B cell (primary cell): Measurements from ENCODE around the gene GRIP1. TPM values are rescaled to one million over a fixed set of nuclear protein-coding genes. Genes with fewer than 3 reads are reported as not detected.

ENCODE experiments used
- ATAC-seq: fragments of 200-7000 bp; cut with Tn5 transposase; one replicate; pipeline ENCODE4 v1.10.0; 2021; ENCODE audit warnings: low read depth, mild to moderate bottlenecking, moderate number of reproducible peaks, moderate library complexity
- CTCF ChIA-PET: fragments of 350-600 bp; sonication (Branson Sonifier 250); formaldehyde crosslinking; loops from one replicate; lab custom pipeline; 2021; ENCODE audit warnings: antibody characterized with exemption, inconsistent platforms; lab: Charles Lee
- POLR2A ChIA-PET: fragments of 350-600 bp; sonication (Branson Sonifier 250); formaldehyde crosslinking; loops from one replicate; lab custom pipeline; 2021; ENCODE audit warnings: antibody characterized with exemption; lab: Charles Lee
- DNase-seq: peaks from one replicate; pipeline ENCODE4 v3.0.0; 2013
- H2AFZ ChIP-seq: 2 replicates; pipeline ENCODE4 v1.6.1; 2012; ENCODE audit warnings: mild to moderate bottlenecking, low read depth, low read length; ENCODE audit not compliant: insufficient read depth, poor library complexity, severe bottlenecking
- H3K27ac ChIP-seq, 2 donors: 1 replicate in 1 of 2; 2 replicates in 1 of 2; pipeline ENCODE4 v1.5.1; 2012 to 2013; ENCODE audit warnings: low read length in 2 of 2, mild to moderate bottlenecking in 2 of 2, moderate library complexity in 1 of 2
- H3K27me3 ChIP-seq, 4 experiments: fragments of 200-600 bp in 1 of 4; sonication (generic) in 1 of 4; replicated peaks in 1 of 4; 1 replicate in 2 of 4; 2 replicates in 2 of 4; pipeline versions ENCODE4 v1.6.1 to v1.7.0; 2013 to 2016; ENCODE audit warnings: low read length in 3 of 4, mild to moderate bottlenecking in 2 of 4, mixed read lengths in 1 of 4, moderate library complexity in 1 of 4; ENCODE audit not compliant: insufficient read depth in 4 of 4, control insufficient read depth in 3 of 4; ENCODE audit errors: control extremely low read depth in 1 of 4
- H3K36me3 ChIP-seq, 2 experiments: replicated peaks in 1 of 2; 1 replicate in 1 of 2; 2 replicates in 1 of 2; pipeline versions ENCODE4 v1.6.1 to v1.7.1; 2013; ENCODE audit warnings: low read length in 1 of 2; ENCODE audit not compliant: insufficient read depth in 2 of 2, control insufficient read depth in 1 of 2; ENCODE audit errors: control extremely low read depth in 1 of 2, extremely low read depth in 1 of 2
- H3K4me1 ChIP-seq, 2 donors: fragments of 200-600 bp in 1 of 2; sonication (generic) in 1 of 2; 1 replicate in 1 of 2; 2 replicates in 1 of 2; pipeline versions ENCODE4 v1.5.1 to v1.6.1; 2013 to 2017; ENCODE audit warnings: low read length in 2 of 2; ENCODE audit not compliant: control insufficient read depth in 2 of 2, insufficient read depth in 2 of 2
- H3K4me2 ChIP-seq: replicated peaks from 2 replicates; pipeline ENCODE3; 2012; ENCODE audit warnings: mild to moderate bottlenecking, low read depth, low read length; ENCODE audit not compliant: poor library complexity, severe bottlenecking
- H3K4me3 ChIP-seq, 5 experiments: fragments of 200-600 bp in 1 of 5; sonication (generic) in 1 of 5; 1 replicate in 3 of 5; 2 replicates in 2 of 5; pipeline versions ENCODE4 v1.5.1 to v1.7.0; 2011 to 2016; ENCODE audit warnings: low read length in 4 of 5, mild to moderate bottlenecking in 4 of 5, low read depth in 2 of 5, control low read depth in 1 of 5, moderate library complexity in 1 of 5; ENCODE audit not compliant: insufficient read depth in 1 of 5; ENCODE audit errors: control extremely low read depth in 1 of 5, extremely low read depth in 1 of 5
- H3K79me2 ChIP-seq: fragments of 200-600 bp; sonication (generic); one replicate; pipeline ENCODE4 v1.6.0; 2016; ENCODE audit warnings: low read length; ENCODE audit not compliant: control insufficient read depth, insufficient read depth
- H3K9ac ChIP-seq: fragments of 200-600 bp; sonication (generic); 2 replicates; pipeline ENCODE4 v1.6.1; 2017; ENCODE audit warnings: mild to moderate bottlenecking, low read length, moderate library complexity
- H3K9me3 ChIP-seq, 3 donors: one replicate each; pipeline versions ENCODE4 v1.6.1 to v1.7.1; 2013; ENCODE audit warnings: low read length in 2 of 3; ENCODE audit not compliant: control insufficient read depth in 2 of 3, insufficient read depth in 1 of 3; ENCODE audit errors: control extremely low read depth in 1 of 3
- H4K20me1 ChIP-seq: 2 replicates; pipeline ENCODE4 v1.6.0; 2012; ENCODE audit warnings: mild to moderate bottlenecking, low read length; ENCODE audit not compliant: insufficient read depth, control insufficient read depth, poor library complexity, severe bottlenecking
- H3K27ac Mint-ChIP-seq: one replicate; pipeline ENCODE4 v1.8.0; 2021; ENCODE audit warnings: mixed read lengths
- H3K27me3 Mint-ChIP-seq: one replicate; pipeline ENCODE4 v1.8.0; 2021; ENCODE audit warnings: mixed read lengths
- H3K4me1 Mint-ChIP-seq: one replicate; pipeline ENCODE4 v1.8.0; 2021; ENCODE audit warnings: mixed read lengths
- H3K4me3 Mint-ChIP-seq: one replicate; pipeline ENCODE4 v1.8.0; 2021; ENCODE audit warnings: mixed read lengths
- H3K9me3 Mint-ChIP-seq: one replicate; pipeline ENCODE4 v1.8.0; 2022; ENCODE audit warnings: mixed read lengths; ENCODE audit not compliant: insufficient read depth
- EZH2 ChIP-seq: IDR thresholded peaks from 2 replicates; pipeline ENCODE4 v1.6.1; 2012; ENCODE audit warnings: borderline replicate concordance, low read depth, mild to moderate bottlenecking, moderate library complexity, low read length; ENCODE audit not compliant: insufficient read depth, poor library complexity, severe bottlenecking
- WGBS: methylation state at CpG from one replicate; pipeline ENCODE4 v1.1.5; 2013; ENCODE audit warnings: missing lambda C conversion rate; ENCODE audit not compliant: insufficient coverage; 5-methylcytosine and 5-hydroxymethylcytosine counted together
- intact Hi-C: fragments of 100-400 bp; cut with micrococcal nuclease; formaldehyde crosslinking; loops from one replicate; pipeline ENCODE4 v1.10.0; 2022
- polyA plus RNA-seq: library from polyadenylated mRNA; depleted of rRNA; stranded (reverse); fragments of >200 nt; gene quantifications from 2 replicates; pipeline ENCODE4 v1.2.3, GENCODE V29; 2012
- total RNA-seq, 2 donors: library from RNA; stranded (reverse); fragments of 120-200 nt in 1 of 2; gene quantifications; 1 replicate in 1 of 2; 2 replicates in 1 of 2; pipeline versions ENCODE4 v1.2.3 to v1.2.4, GENCODE V29; 2013 to 2022
- TF ChIP-seq, protein P1 (sequence below): fragments of 200-600 bp; IDR thresholded peaks from one replicate; pipeline ENCODE4 v1.8.0; 2022; ENCODE audit warnings: antibody characterized with exemption, mild to moderate bottlenecking

The GRIP1 gene
- total and polyA plus RNA-seq, 2 donors (not counting 1 experiment from before 2014, with no cell fraction given) = 0.22 TPM; not detected in 1

DNA sequence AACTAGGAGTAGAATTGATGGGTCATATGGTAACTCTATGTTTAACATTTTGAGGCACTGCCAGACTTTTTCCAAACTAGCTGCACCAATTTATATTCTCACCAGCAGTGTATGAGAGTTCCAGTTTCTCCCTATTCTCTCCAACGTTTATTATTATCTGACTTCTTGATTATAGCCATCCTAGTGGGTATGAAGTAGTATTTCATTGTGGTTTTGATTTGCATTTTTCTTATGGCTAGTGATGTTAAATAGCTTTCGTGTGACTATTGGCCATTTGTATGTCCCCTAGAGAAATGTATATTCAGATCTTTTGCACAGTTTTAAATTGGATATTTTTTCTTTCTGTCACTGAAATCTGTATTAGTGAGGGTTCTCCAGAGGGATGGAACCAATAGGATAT lies 338.7 kb downstream of the GRIP1 start:
- intact Hi-C loops = no loop called here
- H4K20me1 ChIP-seq = no peaks in the 10 kb centered on the region
- POLR2A ChIA-PET = no interaction called here

DNA sequence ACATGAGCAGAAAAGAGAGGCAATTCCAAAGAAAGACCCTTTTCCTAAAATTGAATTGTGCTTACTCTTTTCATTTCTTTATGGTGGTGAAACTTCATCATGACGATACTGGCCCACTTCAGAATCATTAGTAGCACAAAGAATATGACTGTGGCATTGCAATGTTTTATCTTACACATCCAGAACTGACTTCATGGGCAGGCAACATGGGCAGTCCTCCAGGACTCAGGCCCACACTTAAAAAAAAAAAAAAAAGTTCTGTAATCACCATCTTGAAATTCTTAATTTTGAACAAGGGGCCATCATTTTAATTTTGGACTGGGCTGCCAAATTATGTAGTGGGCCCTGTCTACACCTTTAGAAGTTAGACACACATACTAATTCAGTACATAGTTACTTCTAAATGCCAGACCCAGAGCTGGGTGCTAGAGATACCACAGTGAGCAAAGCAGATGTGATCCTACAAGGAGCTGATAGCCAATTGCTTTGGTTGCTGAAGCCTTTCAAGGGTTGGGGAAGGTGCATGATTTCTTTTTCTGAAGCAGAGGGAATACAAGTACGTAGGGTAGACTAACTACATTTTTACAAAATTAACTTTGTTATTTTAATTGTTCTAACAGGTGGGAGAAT lies 341.4 kb downstream of the GRIP1 start:
- Histone ChIP-seq H3K9ac (no peak overlapping the region), H3K4me3 (no peak overlapping the region), H2AFZ (no peak overlapping the region), H3K4me1 (no peaks in the 10 kb centered on the region), H3K36me3 (peaks cover 9 to 27% of the 10 kb centered on the region in 2 experiments), H3K4me2 (no peak overlapping the region), H3K27me3 (no peaks in the 10 kb centered on the region), H3K79me2 (no peaks in the 10 kb centered on the region), H3K9me3 (peaks cover 0 to 17% (median 4%) of the 10 kb centered on the region in 3 donors), H3K27ac (no peak overlapping the region), H4K20me1 (no peaks in the 10 kb centered on the region)
- DNase-seq = no peak
- Mint-ChIP-seq H3K9me3 (peaks cover 2% of the 10 kb centered on the region), H3K4me3 (no peak overlapping the region), H3K4me1 (no peaks in the 10 kb centered on the region), H3K27ac (no peak overlapping the region), H3K27me3 (no peaks in the 10 kb centered on the region)
- intact Hi-C loops = no loop called here
- CTCF ChIA-PET = interaction anchor here (0.7 kb wide), 1 partner anchor 38 kb away, joined by 3 read pairs; no protein-coding TSS in a partner anchor
- POLR2A ChIA-PET = no interaction called here
- no peak for TF ChIP-seq EZH2
- TF ChIP-seq, protein P1, sequence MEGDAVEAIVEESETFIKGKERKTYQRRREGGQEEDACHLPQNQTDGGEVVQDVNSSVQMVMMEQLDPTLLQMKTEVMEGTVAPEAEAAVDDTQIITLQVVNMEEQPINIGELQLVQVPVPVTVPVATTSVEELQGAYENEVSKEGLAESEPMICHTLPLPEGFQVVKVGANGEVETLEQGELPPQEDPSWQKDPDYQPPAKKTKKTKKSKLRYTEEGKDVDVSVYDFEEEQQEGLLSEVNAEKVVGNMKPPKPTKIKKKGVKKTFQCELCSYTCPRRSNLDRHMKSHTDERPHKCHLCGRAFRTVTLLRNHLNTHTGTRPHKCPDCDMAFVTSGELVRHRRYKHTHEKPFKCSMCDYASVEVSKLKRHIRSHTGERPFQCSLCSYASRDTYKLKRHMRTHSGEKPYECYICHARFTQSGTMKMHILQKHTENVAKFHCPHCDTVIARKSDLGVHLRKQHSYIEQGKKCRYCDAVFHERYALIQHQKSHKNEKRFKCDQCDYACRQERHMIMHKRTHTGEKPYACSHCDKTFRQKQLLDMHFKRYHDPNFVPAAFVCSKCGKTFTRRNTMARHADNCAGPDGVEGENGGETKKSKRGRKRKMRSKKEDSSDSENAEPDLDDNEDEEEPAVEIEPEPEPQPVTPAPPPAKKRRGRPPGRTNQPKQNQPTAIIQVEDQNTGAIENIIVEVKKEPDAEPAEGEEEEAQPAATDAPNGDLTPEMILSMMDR = no peak
- no peak for ATAC-seq
- WGBS = 100% methylated on average over 1 of the region's 2 CpGs

More for the DNA sequence above, 338.7 kb downstream of the GRIP1 start:
- no peaks in the 10 kb centered on the region for H3K79me2 ChIP-seq
- ATAC-seq (no peak), DNase-seq (no peak)
- no peak overlapping the region for H3K4me3 ChIP-seq
- no peaks in the 10 kb centered on the region for H3K4me1 ChIP-seq
- peaks cover 7% of the 10 kb centered on the region for H3K9me3 Mint-ChIP-seq
- H3K27ac Mint-ChIP-seq = no peak overlapping the region
- no peak overlapping the region for H2AFZ ChIP-seq
- H3K27me3 Mint-ChIP-seq = no peaks in the 10 kb centered on the region
- H3K27ac ChIP-seq = no peak overlapping the region
- H3K9ac ChIP-seq = no peak overlapping the region
- CTCF ChIA-PET = no interaction called here
- H3K9me3 ChIP-seq = peaks cover 0 to 19% (median 4%) of the 10 kb centered on the region in 3 donors
- H3K27me3 ChIP-seq = no peaks in the 10 kb centered on the region
- H3K4me3 Mint-ChIP-seq = no peak overlapping the region
- peaks cover 9 to 24% of the 10 kb centered on the region in 2 experiments for H3K36me3 ChIP-seq
- H3K4me1 Mint-ChIP-seq = no peaks in the 10 kb centered on the region
- TF ChIP-seq, protein P1 = no peak
- no peak for TF ChIP-seq EZH2
- 88% methylated on average over 1 of the region's 2 CpGs for WGBS
- H3K4me2 ChIP-seq = no peak overlapping the region
